ENCODE results near the gene TBL1X. TPM values are rescaled to one million over a fixed set of nuclear protein-coding genes. Genes with fewer than 3 reads are reported as not detected.

The TBL1X gene
- total RNA-seq, 1 experiment from 2014 or later, result 17.6 TPM

DNA sequence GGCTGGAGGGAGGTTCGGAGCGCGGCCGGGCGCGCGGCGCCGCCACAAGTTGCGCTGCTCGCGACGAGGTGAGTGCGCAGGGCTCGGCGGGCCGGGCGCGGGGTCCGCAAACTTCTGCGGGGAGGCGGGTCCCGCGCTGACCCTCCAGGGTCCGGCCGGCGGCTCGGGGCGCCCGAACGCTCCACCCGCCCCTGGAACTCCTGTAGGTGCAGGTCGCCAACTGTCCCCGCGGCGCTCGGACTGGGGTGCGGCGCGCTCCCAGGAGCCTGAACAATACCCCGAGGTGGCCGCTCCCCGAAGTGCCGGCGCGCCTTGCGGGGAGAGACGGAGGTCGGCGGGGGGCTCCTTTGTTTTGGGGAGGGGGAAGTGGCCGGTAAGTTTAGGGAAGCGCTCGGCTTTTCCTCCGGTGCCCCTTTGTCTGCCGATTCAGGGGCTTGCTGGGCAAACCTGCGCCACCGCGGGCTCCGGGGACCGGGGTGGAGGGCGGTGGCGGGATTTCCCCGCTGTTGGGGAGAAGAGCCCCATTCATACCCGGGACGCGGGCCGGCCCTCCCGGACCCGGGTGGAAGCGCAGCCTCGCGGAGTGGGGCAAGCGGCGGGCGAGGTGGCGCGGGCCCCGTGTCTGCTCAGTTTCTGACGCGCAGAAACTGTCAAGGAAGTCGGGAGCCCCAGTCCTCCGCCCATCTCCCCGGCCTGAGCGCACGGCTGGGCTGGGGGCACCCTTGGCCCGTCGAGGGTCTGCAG is 694 bp downstream of the TBL1X start:
- ChIA-PET POLR2A (ENCODE audit: unreplicated experiment) (no interaction called here), CTCF (no interaction called here)
- Histone ChIP-seq H4K20me1 (ENCODE audit: insufficient read depth) (no peaks in the 10 kb centered on the region), H2AFZ (peak overlapping the region; percentile 77), H3K4me3 (peak overlapping the region; percentile 73), H3K9me2 (ENCODE audit: insufficient read depth) (no peaks in the 10 kb centered on the region), H3K79me2 (ENCODE audit: low read depth) (peaks cover 31% of the 10 kb centered on the region), H3K4me2 (peak overlapping the region; percentile 91), H3K27me3 (ENCODE audit: insufficient read depth, low read depth) (no peaks in the 10 kb centered on the region), H3F3A (ENCODE audit: insufficient read depth, low read depth) (peaks cover 13% of the 10 kb centered on the region; the same call in 1 of the 2 replicates), H3K9me3 (ENCODE audit: insufficient read depth, low read depth) (no peaks in the 10 kb centered on the region), H3K4me1 (replicated peaks; ENCODE audit: insufficient read depth) (peaks cover 21% of the 10 kb centered on the region), H3K27ac (no peak overlapping the region), H3K36me3 (ENCODE audit: low read depth) (no peaks in the 10 kb centered on the region)
- DNase-seq, result peak in 1 of 2 experiments; percentile 17
- intact Hi-C loops (cut with micrococcal nuclease; ENCODE audit: unreplicated experiment), result no loop called here
- no TSS peak for BruUV-seq (replicated peaks)
- no peak for TF ChIP-seq EZH2 (IDR thresholded peaks at IDR 0.05; ENCODE audit: low read depth)
- no peak for TF ChIP-seq CTCF (conservative IDR thresholded peaks at IDR 0.05)

DNA sequence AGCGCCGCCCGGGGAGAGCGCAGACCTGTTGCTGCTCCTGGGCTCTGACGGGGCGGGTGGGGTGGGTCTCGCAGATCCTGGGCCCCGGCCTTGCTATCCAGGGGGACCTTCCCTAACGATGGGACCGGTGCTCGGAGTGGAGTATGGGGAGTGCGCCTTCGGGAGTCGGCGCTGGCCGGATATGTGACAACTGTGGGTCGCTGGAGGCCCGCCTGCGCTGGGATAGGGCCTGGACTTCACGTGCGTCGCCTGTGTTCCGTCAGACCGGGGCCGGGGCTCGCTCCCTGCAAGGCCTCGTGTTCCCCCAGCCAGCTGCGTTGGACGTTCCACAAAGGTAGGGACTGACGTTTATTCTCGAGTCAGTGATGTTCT is 1.3 kb downstream of the TBL1X start:
- intact Hi-C loops (cut with micrococcal nuclease; ENCODE audit: unreplicated experiment), result no loop called here
- TF ChIP-seq EZH2 (IDR thresholded peaks at IDR 0.05; ENCODE audit: low read depth) (no peak), CTCF (conservative IDR thresholded peaks at IDR 0.05) (no peak)
- H4K20me1 ChIP-seq (ENCODE audit: insufficient read depth), result no peaks in the 10 kb centered on the region
- H2AFZ ChIP-seq, result no peak overlapping the region
- no peaks in the 10 kb centered on the region for H3K9me3 ChIP-seq (ENCODE audit: insufficient read depth, low read depth)
- H3K4me2 ChIP-seq, result peak overlapping the region; percentile 91
- peaks cover 34% of the 10 kb centered on the region for H3K79me2 ChIP-seq (ENCODE audit: low read depth)
- ChIA-PET POLR2A (ENCODE audit: unreplicated experiment) (no interaction called here), CTCF (no interaction called here)
- DNase-seq, result peak in 1 of 2 experiments; percentile 8
- H3K4me1 ChIP-seq (replicated peaks; ENCODE audit: insufficient read depth), result peaks cover 21% of the 10 kb centered on the region
- no peaks in the 10 kb centered on the region for H3K36me3 ChIP-seq (ENCODE audit: low read depth)
- H3F3A ChIP-seq (ENCODE audit: insufficient read depth, low read depth), result peaks cover 13% of the 10 kb centered on the region; the same call in 1 of the 2 replicates
- BruUV-seq (replicated peaks), result no TSS peak
- no peaks in the 10 kb centered on the region for H3K27me3 ChIP-seq (ENCODE audit: insufficient read depth, low read depth)
- H3K9me2 ChIP-seq (ENCODE audit: insufficient read depth), result no peaks in the 10 kb centered on the region
- peak overlapping the region; percentile 73 for H3K4me3 ChIP-seq
- H3K27ac ChIP-seq, result no peak overlapping the region

GRCh38 chrX:9466736-9467135 is 1.9 kb downstream of the TBL1X start:
- intact Hi-C loops (cut with micrococcal nuclease; ENCODE audit: unreplicated experiment), result no loop called here
- DNase-seq, result no peak
- POLR2A ChIA-PET (ENCODE audit: unreplicated experiment), result no interaction called here
- H3K9me3 ChIP-seq (ENCODE audit: insufficient read depth, low read depth), result no peaks in the 10 kb centered on the region
- BruUV-seq (replicated peaks), result TSS peak; percentile 17
- no peaks in the 10 kb centered on the region for H4K20me1 ChIP-seq (ENCODE audit: insufficient read depth)
- peaks cover 13% of the 10 kb centered on the region; the same call in 1 of the 2 replicates for H3F3A ChIP-seq (ENCODE audit: insufficient read depth, low read depth)
- H2AFZ ChIP-seq, result no peak overlapping the region
- peaks cover 34% of the 10 kb centered on the region for H3K79me2 ChIP-seq (ENCODE audit: low read depth)
- H3K4me1 ChIP-seq (replicated peaks; ENCODE audit: insufficient read depth), result peaks cover 21% of the 10 kb centered on the region
- H3K4me2 ChIP-seq, result peak overlapping the region; percentile 91
- no peak overlapping the region for H3K27ac ChIP-seq
- H3K9me2 ChIP-seq (ENCODE audit: insufficient read depth), result no peaks in the 10 kb centered on the region
- peak overlapping the region; percentile 73 for H3K4me3 ChIP-seq
- CTCF ChIA-PET, result no interaction called here
- TF ChIP-seq CTCF (conservative IDR thresholded peaks at IDR 0.05) (no peak), EZH2 (IDR thresholded peaks at IDR 0.05; ENCODE audit: low read depth) (no peak)
- H3K27me3 ChIP-seq (ENCODE audit: insufficient read depth, low read depth), result no peaks in the 10 kb centered on the region
- H3K36me3 ChIP-seq (ENCODE audit: low read depth), result no peaks in the 10 kb centered on the region

Measured in PC-9 (cell line).